Activated B cell treated with CpG ODN at 0.5 μM for 24 hours (primary cell): Measurements from ENCODE around the gene IGF1R. TPM values are rescaled to one million over a fixed set of nuclear protein-coding genes. Genes with fewer than 3 reads are reported as not detected.

Experiments
- ATAC-seq: fragments of 200-7000 bp; cut with Tn5 transposase; one replicate; pipeline ENCODE4 v1.10.0; 2021; ENCODE audit warnings: low read depth, mild to moderate bottlenecking, moderate library complexity
- CTCF ChIA-PET: fragments of 350-600 bp; sonication (Branson Sonifier 250); formaldehyde crosslinking; loops from one replicate; lab custom pipeline; 2021; ENCODE audit warnings: antibody characterized with exemption; lab: Charles Lee
- POLR2A ChIA-PET: fragments of 350-600 bp; sonication (Branson Sonifier 250); formaldehyde crosslinking; loops from one replicate; lab custom pipeline; 2021; ENCODE audit warnings: antibody characterized with exemption; lab: Charles Lee
- DNase-seq: peaks from one replicate; pipeline ENCODE4 v3.0.0; 2022
- H3K27ac Mint-ChIP-seq: one replicate; pipeline ENCODE4 v1.8.0; 2020; ENCODE audit warnings: mixed read lengths
- H3K27me3 Mint-ChIP-seq: one replicate; pipeline ENCODE4 v1.8.0; 2021; ENCODE audit warnings: mixed read lengths
- H3K36me3 Mint-ChIP-seq: one replicate; pipeline ENCODE4 v1.8.0; 2021; ENCODE audit warnings: low read depth, mixed read lengths
- H3K4me1 Mint-ChIP-seq: one replicate; pipeline ENCODE4 v1.8.0; 2021; ENCODE audit warnings: mixed read lengths
- H3K4me3 Mint-ChIP-seq: one replicate; pipeline ENCODE4 v1.8.0; 2020; ENCODE audit warnings: mild to moderate bottlenecking, mixed read lengths
- H3K9me3 Mint-ChIP-seq: one replicate; pipeline ENCODE4 v1.8.0; 2020; ENCODE audit warnings: mixed read lengths
- CTCF ChIP-seq: fragments of 200-600 bp; IDR thresholded peaks from one replicate; pipeline ENCODE4 v1.8.0; 2022; ENCODE audit warnings: antibody characterized with exemption, mild to moderate bottlenecking
- intact Hi-C: fragments of 100-400 bp; cut with micrococcal nuclease; formaldehyde crosslinking; loops from one replicate; pipeline ENCODE4 v1.15.1; 2024
- total RNA-seq: library from RNA; stranded (reverse); gene quantifications from 2 replicates; pipeline ENCODE4 v1.2.3, GENCODE V29; 2022

The IGF1R gene
- total RNA-seq, 1 donor from 2014 or later: 6.7 TPM

GRCh38 chr15:98678484-98678883 lies 30.1 kb downstream of the IGF1R start:
- Mint-ChIP-seq H3K4me1 (no peaks in the 10 kb centered on the region), H3K36me3 (no peaks in the 10 kb centered on the region), H3K9me3 (no peaks in the 10 kb centered on the region), H3K27ac (no peak overlapping the region), H3K4me3 (no peak overlapping the region), H3K27me3 (no peaks in the 10 kb centered on the region)
- no peak for ATAC-seq
- no peak for TF ChIP-seq CTCF
- intact Hi-C loops: no loop called here
- POLR2A ChIA-PET: no interaction called here
- DNase-seq: no peak
- CTCF ChIA-PET: no interaction called here

- H3K9me3 Mint-ChIP-seq: no peaks in the 10 kb centered on the region
- no peaks in the 10 kb centered on the region for H3K36me3 Mint-ChIP-seq
- CTCF ChIA-PET: no interaction called here
- POLR2A ChIA-PET: no interaction called here
- DNase-seq (no peak), ATAC-seq (no peak)
- no peak for TF ChIP-seq CTCF
- no peak overlapping the region for H3K4me3 Mint-ChIP-seq
- no peaks in the 10 kb centered on the region for H3K27me3 Mint-ChIP-seq
- intact Hi-C loops: no loop called here
- no peaks in the 10 kb centered on the region for H3K4me1 Mint-ChIP-seq
- no peak overlapping the region for H3K27ac Mint-ChIP-seq
Measured at GRCh38 chr15:98681061-98681460, 32.7 kb downstream of the IGF1R start.

- ChIA-PET POLR2A (no interaction called here), CTCF (no interaction called here)
- H3K4me3 Mint-ChIP-seq: no peak overlapping the region
- DNase-seq (no peak), ATAC-seq (no peak)
- no peaks in the 10 kb centered on the region for H3K4me1 Mint-ChIP-seq
- intact Hi-C loops: no loop called here
- no peaks in the 10 kb centered on the region for H3K27me3 Mint-ChIP-seq
- H3K36me3 Mint-ChIP-seq: no peaks in the 10 kb centered on the region
- no peaks in the 10 kb centered on the region for H3K9me3 Mint-ChIP-seq
- H3K27ac Mint-ChIP-seq: no peak overlapping the region
- no peak for TF ChIP-seq CTCF
Measured at GRCh38 chr15:98682992-98683701, 34.8 kb downstream of the IGF1R start.

GRCh38 chr15:98683831-98684230 lies 35.5 kb downstream of the IGF1R start:
- DNase-seq (no peak), ATAC-seq (no peak)
- CTCF ChIA-PET: no interaction called here
- Mint-ChIP-seq H3K27ac (no peak overlapping the region), H3K9me3 (no peaks in the 10 kb centered on the region), H3K4me3 (no peak overlapping the region), H3K36me3 (no peaks in the 10 kb centered on the region), H3K27me3 (no peaks in the 10 kb centered on the region), H3K4me1 (no peaks in the 10 kb centered on the region)
- no peak for TF ChIP-seq CTCF
- POLR2A ChIA-PET: no interaction called here
- intact Hi-C loops: no loop called here

GRCh38 chr15:98684436-98684835 lies 36.1 kb downstream of the IGF1R start:
- no peak overlapping the region for H3K4me3 Mint-ChIP-seq
- POLR2A ChIA-PET: no interaction called here

More at GRCh38 chr15:98684436-98684835, 36.1 kb downstream of the IGF1R start:
- no peaks in the 10 kb centered on the region for H3K36me3 Mint-ChIP-seq
- no peak for TF ChIP-seq CTCF
- CTCF ChIA-PET: no interaction called here
- H3K9me3 Mint-ChIP-seq: no peaks in the 10 kb centered on the region
- H3K4me1 Mint-ChIP-seq: no peaks in the 10 kb centered on the region
- intact Hi-C loops: no loop called here
- H3K27ac Mint-ChIP-seq: no peak overlapping the region
- ATAC-seq: no peak
- no peak for DNase-seq
- no peaks in the 10 kb centered on the region for H3K27me3 Mint-ChIP-seq
